ENCODE results near the gene ELMOD3.
"Not testable (repeated sequence)": the region's sequence is repeated elsewhere in the genome, so short reads cannot be mapped to it uniquely, and the experiment has no call there.

The ELMOD3 gene

DNA sequence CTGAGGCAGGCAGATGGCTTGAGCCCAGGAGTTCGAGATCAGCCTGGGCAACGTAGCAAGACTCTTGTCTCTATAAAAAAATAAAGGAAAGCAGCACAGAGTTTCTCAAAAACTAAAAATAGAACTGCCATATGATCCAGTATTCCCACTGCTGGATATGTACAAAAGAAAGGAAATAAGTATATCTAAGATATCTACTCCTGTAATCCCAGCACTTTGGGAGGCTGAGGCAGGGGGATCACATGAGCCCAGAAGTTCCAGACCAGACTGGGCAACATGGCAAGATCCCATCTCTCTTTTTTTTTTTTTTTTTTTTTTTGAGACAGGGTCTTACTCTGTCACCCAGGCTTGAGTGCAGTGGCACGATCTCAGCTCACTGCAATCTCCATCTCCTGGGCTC is 24.9 kb upstream of the ELMOD3 start:
- DNase-seq (ENCODE audit: low read depth), result not testable (repeated sequence)

GRCh38 chr2:85330839-85331636 is 23.5 kb upstream of the ELMOD3 start:
- DNase-seq (ENCODE audit: low read depth), result no peak

GRCh38 chr2:85333877-85334276 is 20.7 kb upstream of the ELMOD3 start:
- not testable (repeated sequence) for DNase-seq (ENCODE audit: low read depth)

DNA sequence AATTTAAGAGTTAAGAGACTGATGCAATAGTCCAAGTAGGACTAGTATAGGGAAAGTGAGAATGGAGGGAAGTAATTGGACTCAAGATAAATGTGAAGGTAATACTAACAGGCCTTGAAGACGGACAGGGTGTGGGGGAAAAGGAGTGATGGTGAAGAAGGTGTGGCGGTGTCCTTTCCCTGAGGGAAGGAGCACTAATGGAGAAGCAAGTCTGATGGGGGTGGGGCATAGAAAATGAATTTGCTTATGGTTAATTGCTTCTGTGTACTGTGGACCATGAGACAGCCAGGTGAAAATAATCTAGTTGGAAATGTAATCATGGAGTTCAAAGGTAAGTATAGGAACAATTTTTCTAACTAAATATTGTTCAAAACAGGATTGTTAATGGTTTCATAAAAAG is 19.6 kb upstream of the ELMOD3 start:
- DNase-seq (ENCODE audit: low read depth), result no peak

DNA sequence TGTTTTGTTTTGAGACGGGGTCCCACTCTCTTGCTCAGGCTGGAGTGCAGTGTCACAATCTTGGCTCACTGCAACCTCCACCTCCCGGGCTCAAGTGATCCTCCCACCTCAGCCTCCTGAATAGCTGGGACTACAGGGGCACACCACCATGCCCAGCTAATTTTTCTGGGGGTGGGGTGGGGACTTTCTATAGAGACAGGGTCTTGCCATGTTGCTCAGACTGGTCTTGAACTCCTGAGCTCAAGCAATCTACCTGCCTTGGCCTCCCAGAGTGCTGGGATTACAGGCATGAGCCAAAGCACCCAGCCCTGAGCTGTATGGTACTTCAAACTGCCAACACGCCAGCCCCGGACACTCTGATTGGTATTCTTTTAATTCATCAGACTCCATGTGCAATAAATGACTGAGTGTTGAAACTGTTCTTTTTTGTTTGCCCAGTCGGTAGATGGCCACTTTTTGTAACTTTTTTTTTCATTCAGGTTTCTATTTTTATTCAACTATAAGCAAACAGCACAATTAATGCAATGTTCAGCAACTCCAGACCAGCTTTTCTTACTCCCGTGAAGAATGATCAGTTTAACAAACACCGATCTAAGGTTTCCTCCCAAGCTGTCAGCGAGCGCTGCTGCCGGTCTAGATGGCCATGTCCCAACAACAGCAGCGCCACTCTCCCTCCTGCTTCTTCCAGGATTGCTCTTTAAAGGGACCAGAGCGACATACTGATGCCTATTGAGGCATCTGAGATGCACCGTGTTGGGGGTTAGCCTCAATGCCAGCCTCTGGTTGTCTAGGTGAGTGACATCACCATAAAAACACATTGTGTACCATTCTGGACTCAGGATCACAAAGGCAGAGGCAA is 14.3 kb upstream of the ELMOD3 start:
- no peak for DNase-seq (ENCODE audit: low read depth)

DNA sequence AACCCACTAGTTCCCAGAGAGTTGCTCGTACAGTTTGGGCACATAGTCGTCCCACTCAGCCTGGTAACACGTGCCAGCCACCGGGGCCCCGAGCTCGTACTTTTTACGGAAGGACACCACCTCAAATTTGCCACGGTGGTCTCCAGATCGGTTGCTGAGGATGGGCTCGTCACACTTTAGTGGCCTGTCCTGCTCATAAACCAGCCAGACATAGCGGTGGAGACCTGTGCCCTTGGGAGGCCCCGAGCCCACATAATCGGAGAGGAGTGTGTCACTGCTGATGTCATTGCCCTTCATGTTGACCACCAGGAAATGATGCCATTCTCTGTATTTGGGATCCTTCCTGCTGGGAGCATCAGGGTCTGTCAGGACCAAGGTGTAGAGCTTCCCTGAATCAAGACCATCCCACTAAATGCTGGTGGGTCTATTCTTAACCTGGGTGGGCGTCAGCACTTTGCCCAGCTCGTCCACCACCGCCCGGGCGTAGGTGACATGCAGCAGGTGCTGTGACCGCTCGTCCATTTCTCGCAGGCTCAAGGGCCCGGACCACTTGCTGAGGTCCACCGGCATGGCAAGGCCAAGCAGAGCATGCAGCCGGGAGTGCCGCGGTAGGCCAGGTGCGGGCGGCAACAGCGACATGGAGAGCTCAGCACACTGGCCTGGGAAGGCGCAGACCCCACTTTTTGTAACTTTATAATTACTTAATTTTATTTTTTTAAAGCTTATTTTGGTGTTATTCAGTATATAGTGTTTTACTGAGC is 13.1 kb upstream of the ELMOD3 start:
- DNase-seq (ENCODE audit: low read depth), result no peak

DNA sequence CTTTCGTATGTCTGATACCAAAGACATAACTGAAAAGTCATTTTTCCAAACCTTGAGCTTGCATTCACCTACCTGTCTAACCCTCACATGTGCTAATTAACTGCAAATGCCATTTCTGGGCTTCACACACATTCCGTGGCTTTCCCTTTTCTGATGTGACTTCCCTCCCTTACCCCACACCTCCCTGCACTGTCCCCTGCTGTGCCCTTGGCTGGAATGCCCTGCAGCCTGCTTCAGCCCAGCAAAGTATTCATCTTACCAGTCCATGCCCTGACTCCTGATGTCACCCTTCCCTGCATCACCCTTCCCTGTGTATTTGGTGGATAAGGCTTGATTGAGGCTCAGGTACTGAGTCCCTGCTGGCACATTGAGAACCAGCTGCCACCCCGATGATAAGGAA is 12.4 kb upstream of the ELMOD3 start:
- no peak for DNase-seq (ENCODE audit: low read depth)

DNA sequence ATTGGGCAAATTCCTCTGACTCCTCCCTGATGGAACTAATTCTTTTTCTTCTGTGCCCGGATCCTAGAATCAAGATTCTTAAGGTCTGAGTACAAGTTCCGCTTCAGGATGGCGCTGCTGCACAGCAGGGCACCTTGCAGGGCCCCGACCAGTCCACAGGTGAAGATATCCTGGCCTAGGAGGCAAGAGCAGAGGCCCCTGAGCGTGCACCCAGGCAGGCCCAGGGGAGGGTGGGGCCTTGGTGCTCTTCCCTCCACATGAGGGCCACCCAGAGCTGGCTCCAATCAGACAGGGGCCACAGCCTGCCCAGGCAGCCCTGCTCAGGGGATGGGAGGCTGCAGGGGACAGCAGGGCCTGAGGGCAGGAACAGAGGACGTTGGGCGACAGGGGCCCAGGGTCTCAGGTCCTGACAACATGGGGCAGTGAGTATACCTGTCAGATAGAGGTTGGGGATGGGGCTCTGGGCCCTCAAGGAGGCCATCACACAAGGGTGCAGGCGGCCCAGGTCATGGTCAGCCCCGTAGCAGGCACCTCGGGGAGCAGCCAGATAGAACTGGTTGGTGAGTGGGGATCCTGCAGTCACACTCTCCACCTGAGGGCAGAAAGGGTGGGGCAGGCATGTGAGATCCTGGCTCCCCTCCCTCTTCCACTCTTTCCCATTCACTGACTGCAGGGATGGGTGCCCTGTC is 11.2 kb upstream of the ELMOD3 start:
- not testable (repeated sequence) for DNase-seq (ENCODE audit: low read depth)

- no peak for DNase-seq (ENCODE audit: low read depth)
Observed at GRCh38 chr2:85344356-85344954, 10.1 kb upstream of the ELMOD3 start.

DNA sequence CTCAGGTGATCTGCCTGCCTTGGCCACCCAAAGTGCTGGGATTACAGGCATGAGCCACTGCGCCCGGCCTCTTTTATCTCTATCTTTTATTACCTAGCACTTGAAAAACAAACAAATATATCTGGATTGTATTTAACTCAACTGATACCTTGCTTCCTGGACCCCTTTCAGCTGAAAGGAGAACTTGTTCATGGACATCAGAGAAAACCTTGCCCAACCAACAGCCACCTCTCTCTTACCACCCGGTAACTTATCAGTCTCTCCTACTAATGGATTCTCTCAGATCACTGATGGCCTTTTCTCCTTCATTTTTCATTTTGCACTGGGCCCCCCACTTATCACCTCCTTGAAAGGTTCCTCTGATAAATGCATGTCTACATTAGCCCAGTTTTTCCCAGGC is 7.0 kb upstream of the ELMOD3 start:
- DNase-seq (ENCODE audit: low read depth), result no peak

- DNase-seq (ENCODE audit: low read depth), result no peak
Observed at GRCh38 chr2:85353876-85354285, 688 bp upstream of the ELMOD3 start.

- DNase-seq (ENCODE audit: low read depth), result no peak
Observed at GRCh38 chr2:85355073-85355410, 473 bp downstream of the ELMOD3 start.

GRCh38 chr2:85355521-85355920 is 952 bp downstream of the ELMOD3 start:
- DNase-seq (ENCODE audit: low read depth), result no peak

DNA sequence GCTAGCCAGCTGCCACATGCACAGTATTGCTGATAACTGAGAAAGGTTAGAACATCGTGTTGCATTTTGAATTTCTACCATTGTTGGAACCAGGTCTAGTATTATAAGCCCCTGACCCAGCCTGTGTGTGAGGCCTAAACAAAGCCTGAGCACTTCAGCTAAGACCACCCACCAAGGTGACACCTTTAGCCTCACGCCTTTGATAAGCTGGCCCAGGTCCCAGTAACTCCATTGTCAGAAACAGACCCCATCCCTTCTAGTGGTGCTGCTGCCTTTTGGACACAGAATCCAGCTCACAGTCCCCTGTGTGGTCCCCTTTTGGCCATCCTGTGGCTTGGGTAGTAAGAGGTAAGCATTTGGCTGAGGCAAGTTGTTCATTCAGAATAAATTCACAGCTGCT is 1.6 kb downstream of the ELMOD3 start:
- no peak for DNase-seq (ENCODE audit: low read depth)

GRCh38 chr2:85357736-85358135 is 3.2 kb downstream of the ELMOD3 start:
- DNase-seq (ENCODE audit: low read depth), result no peak

DNA sequence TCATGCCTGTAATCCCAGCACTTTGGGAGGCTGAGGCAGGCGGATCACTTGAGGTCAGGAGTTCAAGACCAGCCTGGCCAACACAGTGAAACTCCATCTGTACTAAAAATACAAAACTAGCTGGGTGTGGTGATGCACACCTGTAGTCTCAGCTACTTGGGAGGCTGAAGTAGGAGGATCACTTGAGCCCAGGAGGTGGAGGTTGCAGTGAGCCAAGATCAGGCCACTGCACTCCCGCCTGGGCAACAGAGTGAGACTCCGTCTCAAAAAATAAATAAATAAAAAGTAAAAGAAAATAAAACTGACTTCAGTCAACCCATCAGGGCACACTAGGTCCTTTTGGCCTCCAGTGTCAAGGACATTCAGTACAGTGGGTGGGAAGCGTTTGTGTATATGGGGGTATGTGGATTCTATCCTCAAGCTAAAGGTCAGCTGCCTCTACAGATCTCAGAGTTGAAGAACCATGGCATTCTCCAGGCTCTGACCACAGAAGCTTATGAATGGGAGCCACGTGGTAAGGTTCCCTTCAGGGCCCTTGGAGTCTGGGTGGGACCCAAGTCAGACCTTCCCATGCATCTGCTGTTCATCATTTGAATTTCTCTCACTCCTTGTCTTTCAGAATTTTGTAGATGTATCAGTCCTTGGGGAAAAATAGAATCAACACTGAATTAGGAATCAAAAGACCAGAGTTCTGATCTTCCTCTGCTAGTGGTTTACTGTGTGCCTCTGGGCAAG is 8.3 kb downstream of the ELMOD3 start:
- DNase-seq (ENCODE audit: low read depth), result not testable (repeated sequence)

- no peak for DNase-seq (ENCODE audit: low read depth)
Observed at GRCh38 chr2:85367180-85367579, 12.6 kb downstream of the ELMOD3 start.

GRCh38 chr2:85368921-85369320 is 14.4 kb downstream of the ELMOD3 start:
- no peak for DNase-seq (ENCODE audit: low read depth)

DNA sequence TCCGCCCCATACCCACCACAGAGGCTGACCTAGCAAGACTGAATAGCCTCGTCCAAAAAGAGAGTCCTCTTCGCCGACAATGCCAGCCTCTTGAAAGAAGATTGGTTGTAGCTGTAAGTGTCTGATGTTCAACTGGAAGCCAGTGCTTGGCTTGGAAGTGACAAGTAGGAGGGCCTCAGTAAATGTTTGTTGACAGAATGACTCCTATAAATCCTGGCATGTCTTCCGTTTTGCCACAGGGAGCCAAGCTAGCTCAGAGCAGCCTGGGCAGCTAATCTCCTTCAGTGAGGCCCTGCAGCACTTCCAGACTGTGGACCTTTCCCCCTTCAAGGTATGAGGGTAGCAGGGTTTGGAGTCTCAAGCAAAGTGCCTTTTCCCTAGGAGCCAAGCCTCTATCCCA is 14.9 kb downstream of the ELMOD3 start:
- DNase-seq (ENCODE audit: low read depth), result no peak

DNA sequence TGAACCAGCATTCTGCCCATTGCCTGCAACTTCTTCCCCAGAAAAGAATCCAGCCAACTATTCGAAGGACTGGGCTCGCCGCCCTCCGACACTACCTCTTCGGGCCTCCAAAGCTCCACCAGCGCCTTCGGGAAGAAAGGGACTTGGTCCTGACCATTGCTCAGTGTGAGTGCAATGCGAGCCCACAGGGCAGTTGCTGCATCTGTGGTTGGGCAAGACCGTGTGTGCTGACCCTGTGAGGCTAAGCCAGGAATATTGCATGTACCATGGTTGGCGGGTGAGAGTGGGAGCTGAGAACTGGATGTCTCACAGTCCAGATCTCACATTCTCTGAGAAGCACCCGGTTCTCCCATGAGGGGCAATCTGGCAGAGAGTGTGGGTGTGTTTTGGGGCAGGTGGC is 16.5 kb downstream of the ELMOD3 start:
- no peak for DNase-seq (ENCODE audit: low read depth)

Data from activated T-helper 1 cell treated with Interleukin-2 at 50 U/mL for 16 hours (primary cell).